HG03442 (cell line): ENCODE data around the gene ALDH1A1.

Experiments
- ATAC-seq: cut with Tn5 transposase; IDR thresholded peaks from one replicate; pipeline ENCODE4 v1.9.1; 2021; ENCODE audit warnings: mild to moderate bottlenecking, moderate library complexity; ENCODE audit not compliant: unreplicated experiment

Gene ALDH1A1

DNA sequence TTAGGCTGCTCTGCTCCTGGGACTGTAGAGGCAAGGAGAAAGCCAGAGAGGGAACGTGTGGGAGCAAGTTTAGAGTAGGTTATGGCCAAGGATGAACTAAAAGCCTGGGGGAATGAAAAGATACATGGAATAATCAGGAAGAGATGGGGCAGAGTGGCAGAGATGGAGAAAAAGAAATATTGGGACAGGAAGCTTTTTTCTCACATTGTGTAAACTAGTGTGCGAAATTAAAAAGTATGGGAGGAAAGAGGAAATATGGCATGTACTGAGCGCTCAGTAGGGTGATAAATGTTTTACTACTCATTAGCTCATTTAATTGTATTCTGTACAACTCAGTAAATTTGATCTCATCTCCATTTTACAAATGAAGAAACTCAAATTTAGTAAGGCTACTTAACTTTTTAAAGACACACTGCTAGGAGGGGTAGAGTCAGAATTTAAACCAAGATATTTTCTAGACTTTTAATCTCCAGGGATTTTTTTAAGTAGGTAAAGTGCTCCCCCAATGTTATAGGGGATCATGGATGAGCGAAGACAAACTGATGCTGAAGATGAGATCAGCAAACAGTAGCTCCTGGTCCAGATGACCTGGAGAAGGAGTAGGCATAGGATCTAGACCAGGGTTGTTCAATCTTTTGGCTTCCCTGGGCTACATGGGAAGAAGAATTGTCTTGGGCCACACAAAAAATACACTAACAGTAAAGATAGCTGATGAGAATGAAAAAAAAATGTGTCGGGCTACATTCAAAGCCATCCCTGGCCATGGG is 30.8 kb downstream of the ALDH1A1 start:
- no peak for ATAC-seq

DNA sequence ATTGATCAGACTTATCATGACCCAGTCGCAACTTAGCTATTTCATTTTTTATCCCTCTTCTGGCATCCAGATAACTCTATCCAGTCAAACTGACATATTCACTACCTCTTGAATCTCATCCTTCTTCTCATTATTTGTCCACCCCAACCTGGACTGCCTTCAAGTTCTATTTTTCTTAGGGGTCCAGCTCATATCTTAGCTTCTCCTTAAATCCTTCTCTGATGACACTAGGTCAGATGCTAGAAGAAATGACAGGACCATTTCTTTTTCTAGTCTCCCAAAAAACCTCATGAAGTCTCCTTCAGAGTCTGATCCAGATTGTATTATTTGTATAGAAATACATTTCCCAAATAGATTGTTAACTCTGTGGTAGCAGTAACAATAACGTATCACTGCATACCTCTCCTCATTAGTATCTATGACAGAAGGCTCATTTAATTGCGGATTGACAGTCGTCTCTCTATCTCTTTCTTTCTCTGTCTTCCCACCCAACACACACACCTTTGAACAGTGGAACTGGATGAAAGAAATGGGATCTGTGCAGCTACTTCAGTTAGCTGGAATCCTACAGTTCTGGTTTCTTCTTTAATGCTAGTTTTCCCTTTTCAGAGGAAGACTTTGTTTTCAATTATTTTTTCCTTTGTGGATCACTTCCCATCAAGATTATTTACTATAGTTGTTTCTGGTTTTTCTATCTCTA is 33.5 kb downstream of the ALDH1A1 start:
- no peak for ATAC-seq

DNA sequence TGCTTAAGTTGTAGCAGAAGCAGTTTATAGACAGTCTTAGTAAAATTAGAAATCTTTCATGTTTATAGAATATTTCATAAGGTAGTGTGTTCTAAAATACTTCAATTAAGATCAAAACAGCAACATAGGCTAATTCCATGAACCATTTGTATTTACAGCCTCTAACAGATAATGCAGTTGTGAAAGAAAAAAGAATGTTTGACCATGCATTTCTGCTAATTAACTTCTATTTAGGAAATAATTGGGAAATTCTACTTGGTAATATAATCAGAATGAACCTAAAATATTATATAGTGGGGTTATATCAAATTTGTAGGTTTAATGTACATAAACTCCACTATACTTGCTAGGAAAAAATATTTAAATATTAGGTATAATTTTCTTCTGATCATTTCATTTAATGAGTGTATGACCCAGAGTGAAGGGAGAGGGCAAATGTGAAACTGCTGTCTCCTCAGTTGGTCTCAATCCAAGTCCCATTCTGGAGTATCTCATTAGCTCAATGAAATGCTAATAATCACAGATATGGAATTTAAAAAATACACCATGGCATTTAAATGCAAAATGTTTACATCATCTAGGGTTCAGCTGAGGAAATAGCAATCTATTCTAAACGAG is 34.9 kb downstream of the ALDH1A1 start:
- ATAC-seq: no peak

DNA sequence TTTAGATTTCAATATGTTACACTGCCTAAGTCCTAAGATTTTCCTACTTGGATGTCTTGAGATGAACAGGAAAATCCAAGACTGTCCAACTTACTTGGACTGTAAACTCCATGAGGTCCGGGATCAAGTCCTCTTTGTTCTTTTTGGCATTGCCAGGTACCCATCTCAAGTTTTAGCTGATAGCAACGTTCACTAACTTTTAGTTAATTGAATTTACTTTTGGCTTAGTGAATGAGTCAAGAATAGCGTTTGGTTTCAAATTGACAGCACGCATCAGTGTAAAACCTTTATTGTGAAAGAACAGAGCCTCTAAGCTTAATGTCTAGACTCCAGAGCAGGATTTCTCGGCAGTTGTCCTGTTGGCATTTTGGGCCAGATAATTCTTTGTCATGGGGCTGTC is 37.2 kb downstream of the ALDH1A1 start:
- ATAC-seq: no peak

DNA sequence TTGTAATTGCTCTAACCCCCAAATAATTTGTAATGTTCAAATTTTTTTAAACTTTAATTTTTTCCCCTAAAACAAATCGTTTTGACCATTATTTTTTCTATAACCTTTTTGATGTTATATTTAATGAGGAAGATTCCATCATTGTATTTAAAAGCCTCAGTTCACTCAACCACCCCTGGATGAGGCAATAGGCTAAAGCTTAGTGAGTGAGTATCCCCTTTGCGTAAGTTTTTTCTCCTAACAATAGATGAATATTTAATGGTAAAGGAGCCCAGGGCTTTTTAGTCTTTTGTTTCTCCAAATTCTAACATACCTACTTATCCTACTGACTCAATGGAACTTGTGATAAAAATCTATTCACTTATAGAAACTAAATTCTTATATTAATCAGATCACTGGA is 38.1 kb downstream of the ALDH1A1 start:
- ATAC-seq: no peak

DNA sequence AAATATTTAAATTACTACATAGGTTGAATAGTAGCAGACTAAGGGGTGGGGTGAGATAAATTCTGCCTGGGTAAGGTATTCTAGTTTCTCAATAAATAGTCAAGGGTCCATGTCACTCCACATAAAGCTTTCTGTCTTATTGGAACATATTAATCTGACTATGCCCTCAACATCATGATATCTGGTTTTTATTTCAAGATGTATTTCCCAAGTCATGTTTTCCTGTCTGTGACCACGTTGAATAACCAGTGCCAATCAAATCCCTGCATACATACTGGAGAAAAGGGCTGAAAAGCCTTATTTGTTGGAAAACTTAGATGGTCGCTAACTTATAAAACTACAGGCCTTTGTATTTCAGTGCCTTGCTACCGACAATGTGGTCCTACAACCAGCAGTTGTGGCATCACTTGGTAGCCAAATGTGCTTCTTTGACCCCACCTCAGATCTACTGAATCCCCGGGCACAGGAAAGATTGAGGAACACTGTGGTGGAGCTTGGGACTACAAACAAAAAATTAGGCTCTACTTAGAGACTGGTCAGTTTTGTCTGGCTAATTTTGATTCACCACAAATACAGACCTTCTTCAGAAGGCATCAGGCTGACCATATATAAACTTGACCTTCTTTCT is 39.4 kb downstream of the ALDH1A1 start:
- no peak for ATAC-seq

DNA sequence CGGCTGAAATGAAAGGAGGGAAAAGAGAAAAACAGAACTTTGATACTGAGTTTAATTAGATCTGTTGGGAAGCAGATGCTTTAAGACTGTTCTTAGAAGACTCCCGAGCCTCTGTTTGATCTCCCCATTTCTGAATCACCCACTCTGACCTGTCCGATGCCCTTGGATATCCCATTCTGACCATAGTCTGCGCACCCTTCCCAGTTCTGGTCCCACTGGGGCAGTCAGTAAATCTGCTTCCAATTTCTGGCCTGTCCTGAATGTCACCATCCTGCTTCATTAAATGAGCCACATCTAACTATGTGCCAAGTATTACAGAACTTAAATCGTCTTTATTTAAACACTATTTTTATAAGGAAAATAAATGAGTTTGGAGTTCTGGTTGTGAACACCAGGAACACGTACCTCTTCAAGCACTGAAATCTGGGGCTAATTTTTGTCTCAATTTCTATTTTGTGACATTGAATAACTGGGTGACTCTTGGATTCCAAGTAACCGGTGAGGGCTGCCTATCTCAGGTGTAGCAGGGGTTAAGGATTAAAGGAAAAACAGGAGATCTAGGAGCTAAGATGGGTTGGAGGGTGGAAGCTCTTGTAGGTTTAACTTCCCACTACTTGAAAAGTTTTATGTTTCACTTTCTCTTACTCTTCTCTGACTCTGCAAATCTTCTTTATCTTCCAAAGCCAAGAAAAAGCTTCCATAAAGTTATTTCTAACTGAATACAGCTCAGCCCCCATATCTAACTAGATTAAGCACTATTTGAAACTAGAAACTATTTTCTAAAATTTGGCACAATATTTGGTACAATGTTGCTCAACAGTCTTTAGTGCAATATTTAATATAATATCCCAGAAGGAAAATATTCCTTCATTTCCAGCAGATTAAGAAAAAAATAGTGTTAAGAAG is 40.1 kb downstream of the ALDH1A1 start:
- no peak for ATAC-seq

DNA sequence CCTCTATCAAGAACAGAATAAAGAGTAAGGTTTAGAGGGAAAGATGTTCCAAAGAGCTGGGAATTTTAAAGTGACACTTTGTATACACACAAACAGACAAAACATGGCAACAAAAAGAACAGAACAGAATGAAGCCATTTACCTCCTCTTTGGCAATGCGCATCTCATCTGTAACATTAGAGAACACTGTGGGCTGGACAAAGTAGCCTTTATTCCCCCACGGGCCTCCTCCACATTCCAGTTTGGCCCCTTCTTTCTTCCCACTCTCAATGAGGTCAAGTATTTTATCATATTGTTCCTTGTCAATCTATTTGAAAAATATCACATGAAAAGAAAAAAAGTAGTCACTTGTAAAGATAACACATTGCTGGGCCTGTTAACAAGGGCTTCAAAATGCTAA is 41.0 kb downstream of the ALDH1A1 start:
- ATAC-seq: no peak

DNA sequence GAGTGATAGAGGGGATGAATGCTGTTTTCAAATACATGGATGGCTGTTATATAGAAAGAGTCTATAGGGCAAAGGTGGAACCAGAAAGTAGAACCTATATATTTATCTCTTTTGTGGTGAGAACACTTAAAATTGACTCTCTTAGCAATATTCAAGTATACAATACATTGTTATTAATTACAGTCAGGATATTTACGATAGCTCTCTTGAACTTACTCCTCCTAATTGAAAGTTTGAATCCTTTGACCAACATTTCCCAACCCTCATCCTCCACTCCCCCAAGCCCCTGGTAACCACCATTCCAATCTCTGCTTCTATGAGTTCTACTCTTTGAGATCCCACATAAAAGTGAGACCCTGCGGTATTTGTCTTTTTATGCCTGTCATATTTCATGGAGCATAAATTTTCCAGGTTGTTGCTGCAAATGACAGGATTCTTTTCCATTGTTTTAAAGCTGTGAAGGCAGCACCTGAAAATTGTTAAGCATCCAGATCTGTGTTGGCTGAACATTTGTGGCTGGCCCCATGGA is 41.5 kb downstream of the ALDH1A1 start:
- no peak for ATAC-seq

- no peak for ATAC-seq
These were observed 43.4 kb downstream of the ALDH1A1 start for GRCh38 chr9:72909428-72909827.

DNA sequence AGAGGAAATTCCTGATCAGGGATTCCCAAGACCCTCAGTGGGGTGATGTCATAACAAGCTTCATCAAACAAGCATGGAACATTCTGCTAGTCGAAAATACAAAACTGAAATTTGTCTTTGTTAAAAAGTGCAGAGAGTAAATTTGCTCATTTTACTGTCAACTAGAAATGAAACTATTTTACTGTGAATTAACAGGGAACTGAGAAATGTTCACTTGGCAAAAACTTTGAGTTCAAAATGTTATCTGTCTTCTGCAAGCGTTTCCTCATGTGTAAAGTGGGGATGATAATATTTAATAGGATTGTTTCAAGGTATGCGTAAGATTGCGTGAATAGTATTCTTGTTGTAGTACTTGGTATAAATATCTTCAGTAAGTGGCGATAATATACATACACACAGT is 45.4 kb downstream of the ALDH1A1 start:
- ATAC-seq: no peak

DNA sequence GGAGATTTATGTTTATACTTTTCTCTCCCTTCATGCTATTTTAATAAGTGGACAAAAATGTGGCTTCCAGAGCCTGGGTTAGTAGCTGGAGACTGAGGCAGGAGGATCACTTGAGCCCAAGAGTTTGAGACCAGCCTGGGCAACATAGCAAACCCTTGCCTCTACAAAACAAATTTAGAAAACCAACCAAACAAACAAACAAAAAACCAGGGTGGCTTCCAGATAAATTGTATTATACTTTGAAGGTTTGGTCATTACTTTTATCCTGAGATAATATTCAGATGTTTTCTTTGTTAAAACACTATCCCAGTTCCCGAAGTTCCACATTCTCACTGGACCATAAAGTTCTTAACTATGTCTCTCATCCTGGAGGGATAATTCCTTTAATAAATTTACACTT is 46.0 kb downstream of the ALDH1A1 start:
- no peak for ATAC-seq

GRCh38 chr9:72905514-72906480 is 47.1 kb downstream of the ALDH1A1 start:
- ATAC-seq: no peak

DNA sequence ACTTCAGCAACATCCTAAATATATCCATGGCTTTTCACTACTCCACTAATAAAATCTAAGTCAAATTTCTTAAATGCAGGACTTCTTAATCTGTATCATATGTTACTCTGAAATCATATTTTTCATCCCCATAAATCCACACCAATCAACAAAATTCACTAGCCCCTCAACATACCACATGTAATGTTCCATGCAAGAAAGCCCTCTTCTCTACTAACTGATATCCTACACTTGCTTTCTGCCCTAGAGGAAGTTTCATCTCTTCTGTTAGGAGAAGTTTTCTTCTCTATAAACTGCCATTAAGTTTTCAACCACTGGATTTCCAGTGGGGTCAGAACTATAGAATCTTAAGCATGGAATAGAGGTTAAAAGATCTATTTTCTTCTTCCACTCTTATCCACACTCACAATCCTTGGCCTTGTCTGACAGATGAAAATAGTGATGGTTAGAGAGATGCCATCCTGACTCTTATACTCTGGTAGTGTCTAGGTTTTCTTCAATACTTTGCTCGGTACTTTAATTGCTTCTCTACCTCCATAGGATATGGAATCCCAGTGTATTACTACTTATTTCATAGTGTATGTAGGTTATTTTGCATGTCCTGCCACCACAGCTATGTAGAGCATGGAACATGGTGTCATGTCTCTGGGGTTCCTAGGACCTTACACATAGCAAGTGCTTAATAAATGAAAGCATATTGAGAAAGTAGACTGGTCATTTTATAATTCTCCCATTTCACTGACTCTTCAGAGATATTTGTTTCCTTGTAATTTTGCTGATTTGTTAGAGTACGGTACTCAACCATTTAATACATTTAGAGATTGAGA is 48.4 kb downstream of the ALDH1A1 start:
- no peak for ATAC-seq

GRCh38 chr9:72903103-72903502 is 49.8 kb downstream of the ALDH1A1 start:
- ATAC-seq: no peak

DNA sequence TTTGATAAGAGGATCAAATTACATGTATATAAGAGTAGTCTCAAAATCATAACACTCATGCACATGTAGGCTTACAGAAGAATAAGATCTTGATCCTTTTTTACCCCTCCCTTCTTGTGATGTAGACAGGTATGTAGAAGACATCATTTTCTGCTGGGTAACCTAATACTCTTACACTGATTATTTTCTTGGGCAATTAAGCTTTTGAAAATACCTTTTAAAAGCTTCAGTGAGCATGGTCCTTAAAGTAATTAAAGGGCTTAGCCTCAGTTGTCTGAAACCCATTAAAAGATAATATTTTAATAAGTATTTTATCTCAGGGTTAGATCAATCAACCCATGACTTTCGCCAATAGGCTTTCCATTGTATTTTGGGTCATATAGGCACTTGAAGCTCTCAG is 50.6 kb downstream of the ALDH1A1 start:
- no peak for ATAC-seq

- no peak for ATAC-seq
These were observed 52.9 kb downstream of the ALDH1A1 start for GRCh38 chr9:72899734-72900477.
